ENCODE results near the gene SUPT5H. TPM values are rescaled to one million over a fixed set of nuclear protein-coding genes. Genes with fewer than 3 reads are reported as not detected.
A peak's percentile ranks its signal among the peaks of the same experiment; 100 is the strongest.

The SUPT5H gene
- total RNA-seq, 1 donor from 2014 or later, result 200 TPM

GRCh38 chr19:39426170-39426569 is 19.2 kb upstream of the SUPT5H start:
- no peak overlapping the region for H3K27ac Mint-ChIP-seq
- POLR2A ChIA-PET, result interaction anchor here (3.2 to 11.0 kb wide), 2 partner anchors 8 to 9 kb away, joined by 31 to 285 read pairs; partner anchors contain the start of genes PLEKHG2 and RPS16

GRCh38 chr19:39427707-39428106 is 17.7 kb upstream of the SUPT5H start:
- ChIA-PET CTCF (interaction anchor here (0.7 to 1.1 kb wide), 3 partner anchors 30 to 73 kb away, joined by 3 to 5 read pairs (median 3); no protein-coding TSS in a partner anchor), POLR2A (interaction anchor here (0.7 to 11.0 kb wide), 5 partner anchors 8 to 1333 kb away, joined by 3 to 285 read pairs (median 4); partner anchors contain the start of genes MED29, PAF1, PLEKHG2 and RPS16)
- Mint-ChIP-seq H3K27ac (no peak overlapping the region), H3K9me3 (no peaks in the 10 kb centered on the region), H3K4me1 (peaks cover 13% of the 10 kb centered on the region), H3K4me3 (no peak overlapping the region), H3K36me3 (ENCODE audit: low read depth) (peaks cover 35% of the 10 kb centered on the region), H3K27me3 (no peaks in the 10 kb centered on the region)
- ATAC-seq (ENCODE audit: low read depth) (no peak), DNase-seq (no peak)
- intact Hi-C loops (cut with micrococcal nuclease), result no loop called here
- no peak for TF ChIP-seq CTCF (IDR thresholded peaks at IDR 0.05)

More at GRCh38 chr19:39426170-39426569, 19.2 kb upstream of the SUPT5H start:
- no peak for DNase-seq
- Mint-ChIP-seq H3K9me3 (no peaks in the 10 kb centered on the region), H3K27me3 (no peaks in the 10 kb centered on the region), H3K36me3 (ENCODE audit: low read depth) (peaks cover 38% of the 10 kb centered on the region), H3K4me3 (no peak overlapping the region), H3K4me1 (peaks cover 10% of the 10 kb centered on the region)
- no peak for TF ChIP-seq CTCF (IDR thresholded peaks at IDR 0.05)
- CTCF ChIA-PET, result interaction anchor here (0.7 kb wide), 1 partner anchor 15 kb away, joined by 3 read pairs; no protein-coding TSS in a partner anchor
- intact Hi-C loops (cut with micrococcal nuclease), result no loop called here
- no peak for ATAC-seq (ENCODE audit: low read depth)

- TF ChIP-seq CTCF (IDR thresholded peaks at IDR 0.05), result no peak
- ChIA-PET CTCF (interaction anchor here (0.8 to 1.0 kb wide), 2 partner anchors 32 to 104 kb away, joined by 4 to 5 read pairs; partner anchors contain the start of gene EID2B), POLR2A (interaction anchor here (1.3 to 11.0 kb wide), 4 partner anchors 7 to 38 kb away, joined by 3 to 285 read pairs (median 17); partner anchors contain the start of genes MED29, PAF1, PLEKHG2 and RPS16)
- intact Hi-C loops (cut with micrococcal nuclease), result no loop called here
- no peak overlapping the region for H3K4me3 Mint-ChIP-seq
- H3K9me3 Mint-ChIP-seq, result no peaks in the 10 kb centered on the region
- peaks cover 37% of the 10 kb centered on the region for H3K36me3 Mint-ChIP-seq (ENCODE audit: low read depth)
- no peaks in the 10 kb centered on the region for H3K27me3 Mint-ChIP-seq
- DNase-seq (no peak), ATAC-seq (ENCODE audit: low read depth) (no peak)
- peaks cover 21% of the 10 kb centered on the region for H3K4me1 Mint-ChIP-seq
- H3K27ac Mint-ChIP-seq, result no peak overlapping the region
These were observed 16.9 kb upstream of the SUPT5H start for GRCh38 chr19:39428283-39429112.

GRCh38 chr19:39430675-39431593 is 14.4 kb upstream of the SUPT5H start:
- ATAC-seq (ENCODE audit: low read depth) (peak; percentile 67), DNase-seq (peak; percentile 37)
- ChIA-PET POLR2A (interaction anchor here (0.6 to 11.0 kb wide), 9 partner anchors 13 to 1933 kb away, joined by 3 to 285 read pairs (median 6); partner anchors contain the start of genes DLL3, MED29, PAF1 and PLEKHG2), CTCF (no interaction called here)
- Mint-ChIP-seq H3K4me3 (peak overlapping the region; percentile 46), H3K4me1 (peaks cover 43% of the 10 kb centered on the region), H3K27ac (peak overlapping the region; percentile 88), H3K36me3 (ENCODE audit: low read depth) (peaks cover 46% of the 10 kb centered on the region), H3K9me3 (no peaks in the 10 kb centered on the region), H3K27me3 (no peaks in the 10 kb centered on the region)
- intact Hi-C loops (cut with micrococcal nuclease), result loop anchor here (1.0 kb wide), 1 partner anchor 19 kb away; the partner anchor contains the start of gene PLEKHG2
- TF ChIP-seq CTCF (IDR thresholded peaks at IDR 0.05), result no peak
